AG10803 (cell line): ENCODE measurements around the gene CTNNA2.

Experiments
- DNase-seq: peaks from one replicate; pipeline ENCODE4 v3.0.0; 2010; ENCODE audit warnings: low read depth
- H3K4me3 ChIP-seq: 2 replicates; pipeline ENCODE4 v1.5.1; 2011; ENCODE audit warnings: mild to moderate bottlenecking, low read length, control low read depth
- TF ChIP-seq, protein P1 (sequence below): conservative IDR thresholded peaks from 2 replicates; pipeline ENCODE4 v1.5.1; 2011; ENCODE audit warnings: mild to moderate bottlenecking, low read length, control low read depth, inconsistent platforms

CTNNA2 gene

GRCh38 chr2:80530442-80531064 lies 1017.7 kb downstream of the CTNNA2 start:
- no peak overlapping the region for H3K4me3 ChIP-seq
- TF ChIP-seq, protein P1, sequence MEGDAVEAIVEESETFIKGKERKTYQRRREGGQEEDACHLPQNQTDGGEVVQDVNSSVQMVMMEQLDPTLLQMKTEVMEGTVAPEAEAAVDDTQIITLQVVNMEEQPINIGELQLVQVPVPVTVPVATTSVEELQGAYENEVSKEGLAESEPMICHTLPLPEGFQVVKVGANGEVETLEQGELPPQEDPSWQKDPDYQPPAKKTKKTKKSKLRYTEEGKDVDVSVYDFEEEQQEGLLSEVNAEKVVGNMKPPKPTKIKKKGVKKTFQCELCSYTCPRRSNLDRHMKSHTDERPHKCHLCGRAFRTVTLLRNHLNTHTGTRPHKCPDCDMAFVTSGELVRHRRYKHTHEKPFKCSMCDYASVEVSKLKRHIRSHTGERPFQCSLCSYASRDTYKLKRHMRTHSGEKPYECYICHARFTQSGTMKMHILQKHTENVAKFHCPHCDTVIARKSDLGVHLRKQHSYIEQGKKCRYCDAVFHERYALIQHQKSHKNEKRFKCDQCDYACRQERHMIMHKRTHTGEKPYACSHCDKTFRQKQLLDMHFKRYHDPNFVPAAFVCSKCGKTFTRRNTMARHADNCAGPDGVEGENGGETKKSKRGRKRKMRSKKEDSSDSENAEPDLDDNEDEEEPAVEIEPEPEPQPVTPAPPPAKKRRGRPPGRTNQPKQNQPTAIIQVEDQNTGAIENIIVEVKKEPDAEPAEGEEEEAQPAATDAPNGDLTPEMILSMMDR: no peak
- no peak for DNase-seq

GRCh38 chr2:80531319-80531718 lies 1018.5 kb downstream of the CTNNA2 start:
- H3K4me3 ChIP-seq: no peak overlapping the region
- no peak for DNase-seq
- TF ChIP-seq, protein P1: no peak

DNA sequence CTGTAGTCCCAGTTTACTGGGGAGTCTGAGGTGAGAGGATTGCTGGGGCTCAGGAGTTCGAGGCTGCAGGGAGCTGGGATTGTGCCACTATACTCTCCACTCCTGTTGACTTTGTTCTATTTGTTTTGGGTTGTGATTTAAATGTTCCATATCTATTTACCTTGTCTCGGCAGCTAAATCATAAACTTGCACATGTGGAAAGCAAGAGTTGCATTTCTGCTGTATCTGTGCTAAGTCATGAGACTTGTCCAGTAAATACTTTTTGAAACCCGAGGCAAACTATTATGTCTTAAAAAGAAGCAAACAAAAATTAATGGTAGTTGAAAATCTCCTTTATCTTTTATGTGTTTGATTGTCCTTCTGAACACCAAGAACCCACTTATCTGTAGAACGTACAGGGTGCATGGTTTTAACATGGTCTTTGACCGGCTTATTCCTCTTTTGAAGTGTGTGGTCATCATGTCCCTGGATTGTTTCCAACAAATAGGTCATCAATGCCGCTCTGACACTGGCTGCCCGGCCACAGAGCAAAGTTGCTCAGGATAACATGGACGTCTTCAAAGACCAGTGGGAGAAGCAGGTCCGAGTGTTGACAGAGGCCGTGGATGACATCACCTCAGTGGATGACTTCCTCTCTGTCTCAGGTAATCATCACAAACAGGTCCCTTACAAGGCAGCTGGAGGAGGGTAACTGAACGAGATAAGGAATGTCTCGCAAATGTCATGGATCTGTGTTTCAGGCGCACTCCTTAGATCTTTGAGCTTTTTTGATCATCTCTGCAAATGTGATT lies 1032.8 kb downstream of the CTNNA2 start:
- TF ChIP-seq, protein P1: no peak
- no peak overlapping the region for H3K4me3 ChIP-seq
- no peak for DNase-seq

DNA sequence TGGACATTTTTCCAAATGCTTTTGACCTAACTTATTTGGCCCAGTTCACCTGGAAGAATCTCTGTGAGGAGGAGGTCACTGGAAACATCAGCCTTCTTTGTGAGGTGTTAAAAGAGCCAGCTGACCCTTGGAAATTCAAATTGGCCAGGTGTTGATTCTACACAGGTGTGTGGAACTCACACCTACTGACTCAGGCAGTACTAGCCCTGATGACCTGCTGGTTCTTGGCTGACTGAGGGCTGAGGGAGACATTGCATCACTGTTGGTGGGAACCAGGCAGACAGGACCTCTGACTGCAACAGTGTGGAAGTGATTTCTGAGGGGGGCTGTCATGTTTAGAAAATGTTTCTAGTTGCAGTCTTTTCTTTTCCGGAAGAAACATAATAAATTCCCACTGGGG lies 1033.9 kb downstream of the CTNNA2 start:
- H3K4me3 ChIP-seq: no peak overlapping the region
- TF ChIP-seq, protein P1: no peak
- DNase-seq: no peak

GRCh38 chr2:80547344-80547743 lies 1034.5 kb downstream of the CTNNA2 start:
- H3K4me3 ChIP-seq: no peak overlapping the region
- no peak for DNase-seq
- TF ChIP-seq, protein P1: no peak

DNA sequence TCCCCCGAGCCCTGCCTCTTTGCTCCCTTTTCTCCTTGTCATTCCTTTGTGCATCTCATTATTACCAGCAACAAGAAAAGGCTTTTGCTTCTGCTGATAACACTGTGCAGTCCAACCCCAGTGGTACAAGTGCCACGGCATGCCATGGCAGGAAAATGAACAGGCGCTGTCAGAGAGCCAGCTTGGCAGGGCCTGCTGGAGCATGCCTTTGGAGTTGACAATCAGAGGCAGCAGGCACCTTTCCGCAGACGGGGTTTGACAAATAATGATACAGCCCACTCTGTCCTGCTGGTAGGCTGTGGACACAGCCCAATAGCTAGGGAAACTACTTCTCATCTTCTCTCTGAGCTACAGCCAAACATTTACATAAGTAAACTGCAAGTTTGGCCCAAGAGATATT lies 1035.6 kb downstream of the CTNNA2 start:
- no peak for DNase-seq
- TF ChIP-seq, protein P1: no peak
- H3K4me3 ChIP-seq: no peak overlapping the region

GRCh38 chr2:80549901-80550300 lies 1037.0 kb downstream of the CTNNA2 start:
- TF ChIP-seq, protein P1: no peak
- no peak overlapping the region for H3K4me3 ChIP-seq
- no peak for DNase-seq
